Neural cell (in vitro differentiated cells): ENCODE measurements around the gene EGFL7.

ENCODE experiments used
- CTCF ChIP-seq: fragments of 450-650 bp; IDR thresholded peaks from 2 replicates; pipeline ENCODE4 v1.5.1; 2014; ENCODE audit warnings: antibody characterized with exemption, mild to moderate bottlenecking, moderate library complexity; ENCODE audit not compliant: poor library complexity, severe bottlenecking
- EP300 ChIP-seq: fragments of 450-650 bp; conservative IDR thresholded peaks from 2 replicates; pipeline ENCODE4 v1.6.1; 2014; ENCODE audit warnings: antibody characterized with exemption, mild to moderate bottlenecking, moderate library complexity; ENCODE audit not compliant: poor library complexity, severe bottlenecking
- EZH2 ChIP-seq: fragments of 200-600, 300-800 bp; shearing (Covaris generic), sonication (generic); IDR thresholded peaks from 2 replicates; pipeline ENCODE4 v1.6.1; 2014; ENCODE audit warnings: antibody characterized with exemption, low read length, borderline replicate concordance, mild to moderate bottlenecking; ENCODE audit not compliant: insufficient read depth, poor library complexity, severe bottlenecking
- MXI1 ChIP-seq: fragments of 450-650 bp; conservative IDR thresholded peaks from 2 replicates; pipeline ENCODE4 v1.6.1; 2014; ENCODE audit warnings: antibody characterized with exemption, mild to moderate bottlenecking; ENCODE audit not compliant: poor library complexity, severe bottlenecking
- POLR2AphosphoS5 ChIP-seq: IDR thresholded peaks from 2 replicates; pipeline ENCODE4 v1.6.1; 2012
- RAD21 ChIP-seq: fragments of 450-650 bp; conservative IDR thresholded peaks from 2 replicates; pipeline ENCODE4 v1.6.1; 2014; ENCODE audit warnings: antibody characterized with exemption, mild to moderate bottlenecking, moderate library complexity
- REST ChIP-seq: IDR thresholded peaks from 2 replicates; pipeline ENCODE4 v1.6.1; 2012; ENCODE audit warnings: borderline replicate concordance
- SMC3 ChIP-seq: fragments of 450-650 bp; conservative IDR thresholded peaks from 2 replicates; pipeline ENCODE4 v1.6.1; 2014; ENCODE audit warnings: antibody characterized with exemption, mild to moderate bottlenecking, moderate library complexity; ENCODE audit not compliant: poor library complexity
- TAF1 ChIP-seq: IDR thresholded peaks from 2 replicates; pipeline ENCODE4 v1.6.1; 2012; ENCODE audit warnings: low read depth

GRCh38 chr9:136672431-136673087, 9.8 kb downstream of the EGFL7 start:
- TF ChIP-seq CTCF (no peak), POLR2AphosphoS5 (no peak), EP300 (no peak), SMC3 (no peak), EZH2 (no peak), REST (no peak), RAD21 (no peak), MXI1 (no peak), TAF1 (no peak)
